PC-3 (cell line): ENCODE data around the gene HSPB6.

Experiments
- CTCF ChIP-seq: fragments of 300-600 bp; sonication (generic); conservative IDR thresholded peaks from 2 replicates; pipeline ENCODE4 v1.5.1; 2017; ENCODE audit warnings: antibody characterized with exemption, low read depth, mild to moderate bottlenecking, low read length
- EZH2 ChIP-seq: fragments of 300-600 bp; sonication (generic); IDR thresholded peaks from one replicate; pipeline ENCODE4 v1.6.1; 2017; ENCODE audit warnings: antibody characterized with exemption, mild to moderate bottlenecking, low read length; ENCODE audit not compliant: unreplicated experiment
- EZH2phosphoT487 ChIP-seq: fragments of 300-600 bp; sonication (generic); IDR thresholded peaks from 2 replicates; pipeline ENCODE4 v1.6.1; 2018; ENCODE audit warnings: mild to moderate bottlenecking, antibody characterized with exemption, low read length, borderline replicate concordance

GRCh38 chr19:35780058-35780457, 23.2 kb upstream of the HSPB6 start:
- TF ChIP-seq CTCF: no peak
- no peak for TF ChIP-seq EZH2
- no peak for TF ChIP-seq EZH2phosphoT487
